NCI-H526 (cell line): ENCODE results near the gene FAM180A.
"Not testable (repeated sequence)": the region's sequence is repeated elsewhere in the genome, so short reads cannot be mapped to it uniquely, and the experiment has no call there.

ENCODE experiments used
- DNase-seq, 2 experiments: peaks; one replicate each; lab custom pipeline; 2025; lab: John Stamatoyannopoulos, UW

Gene FAM180A

DNA sequence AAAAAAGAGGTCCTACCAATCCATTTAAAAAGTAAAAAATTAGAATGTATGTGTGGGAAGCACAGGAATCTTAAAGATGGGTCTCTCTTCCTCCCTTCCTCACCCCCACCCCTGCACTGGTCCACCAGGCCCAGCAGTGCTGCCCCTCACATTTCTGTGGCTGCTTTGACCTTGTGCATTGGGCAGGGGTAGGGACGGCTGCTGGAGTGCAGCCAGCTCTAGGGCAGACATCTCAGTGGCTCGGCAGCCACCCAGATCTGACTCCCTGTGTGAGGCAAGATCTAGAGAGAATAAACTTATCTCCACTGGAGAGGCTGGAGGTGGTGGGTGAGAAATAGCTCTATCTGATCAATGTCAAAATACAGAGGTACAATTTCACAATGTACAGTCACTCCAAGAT is 6.7 kb downstream of the FAM180A start:
- no peak for DNase-seq

DNA sequence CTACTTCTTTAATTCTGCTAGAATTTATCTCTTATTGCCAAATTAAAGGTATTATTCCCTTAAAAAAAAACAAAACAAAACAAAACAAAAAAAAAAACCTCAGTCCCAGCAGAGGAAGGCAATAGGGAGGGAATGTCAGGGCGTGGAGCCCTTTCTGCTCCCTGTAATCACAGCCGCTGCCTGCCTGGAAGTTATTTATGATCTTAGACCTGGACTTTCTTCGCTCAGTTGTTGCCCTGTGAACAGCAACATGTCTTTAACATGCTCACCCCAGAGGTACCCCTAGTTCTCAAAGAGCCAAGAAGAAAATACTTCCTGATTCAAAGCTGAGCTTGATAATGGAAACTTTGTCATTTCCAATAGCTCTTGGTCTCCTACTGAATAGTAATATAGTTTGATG is 7.7 kb downstream of the FAM180A start:
- no peak for DNase-seq

DNA sequence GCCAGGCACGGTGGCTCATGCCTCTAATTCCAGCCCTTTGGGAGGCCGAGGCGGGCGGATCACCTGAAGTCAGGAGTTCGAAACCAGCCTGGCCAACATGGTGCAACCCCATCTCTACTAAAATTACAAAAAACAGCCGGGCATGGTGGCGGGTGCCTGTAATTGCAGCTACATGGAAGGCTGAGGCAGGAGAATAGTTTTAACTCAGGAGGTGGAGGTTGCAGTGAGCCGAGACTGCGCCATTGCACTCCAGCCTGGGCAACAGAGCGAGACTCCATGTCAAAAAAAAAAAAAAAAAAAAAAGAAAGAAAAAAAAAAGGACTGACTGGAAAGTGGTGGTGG is 11.3 kb downstream of the FAM180A start:
- not testable (repeated sequence) for DNase-seq

- no peak for DNase-seq
These were observed 11.9 kb downstream of the FAM180A start for GRCh38 chr7:135736586-135737305.

- DNase-seq = no peak
These were observed 14.3 kb downstream of the FAM180A start for GRCh38 chr7:135734343-135734689.

GRCh38 chr7:135733603-135734342 is 14.8 kb downstream of the FAM180A start:
- no peak for DNase-seq

DNA sequence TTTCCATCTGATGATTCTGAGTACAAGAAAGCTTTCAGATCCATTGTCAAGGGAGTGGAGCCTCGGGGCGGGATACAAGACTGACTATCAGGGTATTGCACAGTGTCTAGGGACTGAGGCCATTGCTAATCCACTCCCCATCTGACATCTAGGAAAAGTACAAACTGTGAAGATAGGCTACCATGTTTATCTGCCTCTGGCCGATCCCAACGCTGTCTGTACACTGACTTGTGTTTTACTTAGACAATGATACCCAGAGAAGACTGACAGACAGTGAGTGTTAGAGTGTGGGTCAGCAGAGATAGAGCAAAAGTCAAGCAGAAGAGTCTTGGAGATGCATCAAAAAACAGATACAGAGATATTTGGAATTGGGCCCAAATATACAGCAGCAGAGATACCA is 17.5 kb downstream of the FAM180A start:
- no peak for DNase-seq

DNA sequence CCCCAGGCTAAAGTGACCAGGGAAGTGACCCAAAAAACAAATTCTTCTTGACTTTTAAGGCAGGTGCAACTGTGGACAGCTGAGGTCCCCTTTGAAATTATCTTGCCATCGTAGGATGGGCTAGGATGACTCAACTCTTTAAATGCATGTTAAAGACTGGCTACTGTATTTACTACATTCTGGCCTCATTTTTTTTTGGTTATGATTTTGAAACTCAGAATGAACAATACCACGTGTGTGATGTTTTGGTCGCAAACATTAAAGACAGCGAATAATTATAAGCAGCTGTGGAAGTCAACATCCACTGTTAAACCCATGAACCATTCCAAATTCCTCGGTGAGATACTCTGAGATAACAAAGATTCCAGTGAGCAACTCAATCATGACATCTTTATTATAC is 19.4 kb downstream of the FAM180A start:
- no peak for DNase-seq

GRCh38 chr7:135728136-135728669 is 20.4 kb downstream of the FAM180A start, which contains the start of gene SLC13A4:
Gene SLC13A4, minus strand, starts transcription at chr7:135728186. Its CDS starts 690 bp downstream, at chr7:135727496.
- no peak for DNase-seq

DNA sequence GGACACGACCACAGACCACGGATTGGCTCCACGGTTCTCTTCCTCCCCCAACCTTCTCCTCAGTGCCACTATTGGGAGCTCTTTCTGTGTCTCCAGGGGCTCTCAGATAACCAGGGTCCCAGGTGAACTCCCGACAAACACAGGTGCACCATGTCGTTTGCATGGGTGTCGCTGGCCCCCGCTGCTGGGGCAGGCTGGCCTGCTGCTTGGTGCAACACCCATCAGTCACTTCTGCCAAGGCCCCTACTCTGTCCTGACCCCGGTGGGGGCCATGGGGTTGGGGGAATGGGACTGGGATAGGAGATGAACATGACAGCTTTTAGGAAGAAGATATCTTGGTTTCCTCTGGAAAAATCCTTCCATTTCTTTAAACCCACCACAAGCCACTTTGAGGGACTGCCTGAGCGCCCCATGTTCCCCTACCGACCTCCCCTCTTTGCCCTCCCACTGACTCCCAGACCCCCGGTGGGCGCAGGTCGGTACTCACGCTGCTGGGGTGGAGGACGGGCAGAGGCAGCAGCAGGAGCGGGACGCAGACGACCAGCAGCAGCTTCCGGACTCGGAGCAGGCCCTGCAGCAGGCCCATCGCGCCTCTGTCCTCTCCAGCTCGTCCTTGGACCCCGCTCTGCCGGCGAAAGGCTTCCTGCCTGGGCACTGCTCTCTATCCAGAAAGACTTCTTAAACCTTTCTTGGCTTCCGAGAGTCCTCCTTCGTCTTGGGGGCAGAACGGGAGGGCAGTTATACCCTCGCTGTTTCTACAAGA is 21.5 kb downstream of the FAM180A start:
- DNase-seq = no peak

- no peak for DNase-seq
These were observed 22.3 kb downstream of the FAM180A start for GRCh38 chr7:135726276-135726788.

GRCh38 chr7:135723411-135723810 is 25.2 kb downstream of the FAM180A start:
- DNase-seq = no peak

GRCh38 chr7:135721198-135721820 is 27.3 kb downstream of the FAM180A start:
- DNase-seq = no peak

DNA sequence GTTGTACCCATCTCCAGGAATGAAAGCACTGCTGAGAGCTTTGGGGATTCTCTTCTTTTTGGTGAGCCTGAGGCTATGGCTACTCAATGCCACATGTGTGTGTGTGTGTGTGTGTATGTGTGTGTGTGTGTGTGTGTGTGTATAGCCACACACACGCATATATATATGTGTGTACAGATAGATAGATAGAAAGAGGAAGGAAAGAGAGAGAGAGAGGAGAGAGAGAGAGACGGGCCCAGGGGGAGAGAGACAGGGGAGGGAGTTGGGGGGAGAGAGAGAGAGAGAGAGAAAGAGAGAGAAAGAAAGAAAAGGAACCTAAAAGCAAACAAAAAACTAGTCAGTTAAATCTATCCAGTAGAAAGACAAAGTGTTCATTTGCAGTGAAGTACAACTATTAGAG is 28.9 kb downstream of the FAM180A start:
- no peak for DNase-seq

DNA sequence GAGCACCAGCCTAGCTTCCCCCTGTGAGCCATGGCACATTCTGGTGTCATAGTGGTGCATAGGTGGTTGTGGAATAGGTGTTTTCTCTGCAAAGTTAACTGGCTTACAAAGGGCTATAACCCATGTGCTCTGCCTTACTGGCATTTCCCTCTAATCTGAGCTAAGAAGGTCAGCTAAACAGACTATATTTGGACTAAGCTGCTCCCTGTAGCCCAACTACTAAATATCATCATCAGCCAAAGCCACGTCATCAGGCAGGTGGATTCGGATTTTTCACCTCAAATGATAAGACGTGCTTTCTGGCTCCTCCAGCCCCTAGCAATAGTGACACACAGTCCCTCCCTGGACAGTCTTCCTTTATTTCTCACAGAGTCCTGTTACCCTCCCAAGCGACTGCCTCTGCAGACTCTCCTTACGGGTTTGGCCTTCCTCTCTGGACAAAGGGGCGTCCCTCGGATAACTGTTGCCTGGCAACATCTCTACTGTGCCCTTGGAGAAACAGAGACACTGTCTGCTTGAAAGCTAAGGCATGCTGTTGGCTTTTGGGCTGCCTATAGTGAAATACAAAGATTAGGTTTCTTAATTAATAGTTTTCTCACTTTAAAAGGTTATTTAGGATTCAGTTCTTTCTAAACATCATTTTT is 29.7 kb downstream of the FAM180A start:
- DNase-seq = no peak

- DNase-seq = no peak
These were observed 30.4 kb downstream of the FAM180A start for GRCh38 chr7:135718219-135718618.

DNA sequence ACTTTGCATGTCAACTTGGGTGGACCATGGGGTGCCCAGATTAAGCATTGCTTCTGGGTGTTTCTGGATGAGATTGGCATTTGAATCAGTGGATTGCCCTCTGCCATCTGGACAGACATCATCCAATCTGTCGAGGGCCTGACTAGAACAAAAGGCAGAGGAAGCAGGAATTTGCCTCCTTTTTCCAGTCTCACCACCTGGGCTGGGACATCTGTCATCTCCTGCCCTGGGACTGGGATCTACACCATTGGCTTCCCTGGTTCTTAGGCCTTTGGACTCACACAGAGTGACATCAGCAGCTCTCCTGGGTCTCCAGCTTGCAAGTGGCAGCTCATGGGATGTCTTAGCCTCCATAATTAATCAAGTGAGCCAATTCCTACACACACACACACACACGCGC is 30.9 kb downstream of the FAM180A start:
- no peak for DNase-seq

DNA sequence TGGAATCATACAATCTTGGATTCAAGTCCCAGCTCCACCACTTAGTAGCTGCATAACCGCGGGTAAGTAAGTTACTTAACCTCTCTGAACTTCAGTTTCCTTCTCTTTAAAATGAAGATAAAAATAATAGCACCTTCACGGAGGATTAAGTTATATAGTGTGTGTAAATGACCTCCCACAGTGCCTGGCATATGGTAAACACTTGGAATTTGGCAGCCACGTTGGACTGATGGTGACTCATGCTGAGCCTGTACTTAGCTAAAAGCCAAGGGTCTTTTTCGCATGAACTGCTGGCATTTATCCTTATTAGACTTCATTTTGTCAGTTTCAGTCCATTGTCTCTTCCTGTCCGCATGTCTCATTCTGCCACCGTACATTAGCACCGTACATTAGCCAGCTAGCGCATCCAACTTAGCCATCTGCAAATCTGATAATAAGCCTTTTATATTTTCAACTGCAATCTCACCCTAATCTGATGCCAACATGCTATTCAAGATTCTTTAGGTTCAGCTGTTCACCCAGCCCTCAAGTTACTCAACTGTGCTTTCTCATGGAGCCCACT is 31.9 kb downstream of the FAM180A start:
- no peak for DNase-seq

DNA sequence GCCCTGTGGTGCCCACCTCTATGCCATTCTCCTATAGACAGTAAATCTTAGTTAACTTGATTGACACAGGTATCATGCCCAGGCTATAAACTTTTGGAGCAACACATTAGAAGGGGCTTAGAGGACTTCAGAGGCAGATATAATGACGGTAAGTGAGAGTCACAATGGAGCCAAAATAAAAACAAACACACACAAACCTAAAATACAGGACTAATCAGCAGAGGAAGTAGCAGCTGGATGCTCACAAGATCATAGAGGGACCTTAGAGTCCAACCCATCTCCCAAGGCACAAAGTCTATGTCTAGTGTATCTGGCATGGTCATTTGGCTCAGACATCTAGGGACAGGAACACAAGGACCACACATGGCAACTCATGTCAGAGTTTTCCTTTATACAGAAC is 32.9 kb downstream of the FAM180A start:
- DNase-seq = no peak

DNA sequence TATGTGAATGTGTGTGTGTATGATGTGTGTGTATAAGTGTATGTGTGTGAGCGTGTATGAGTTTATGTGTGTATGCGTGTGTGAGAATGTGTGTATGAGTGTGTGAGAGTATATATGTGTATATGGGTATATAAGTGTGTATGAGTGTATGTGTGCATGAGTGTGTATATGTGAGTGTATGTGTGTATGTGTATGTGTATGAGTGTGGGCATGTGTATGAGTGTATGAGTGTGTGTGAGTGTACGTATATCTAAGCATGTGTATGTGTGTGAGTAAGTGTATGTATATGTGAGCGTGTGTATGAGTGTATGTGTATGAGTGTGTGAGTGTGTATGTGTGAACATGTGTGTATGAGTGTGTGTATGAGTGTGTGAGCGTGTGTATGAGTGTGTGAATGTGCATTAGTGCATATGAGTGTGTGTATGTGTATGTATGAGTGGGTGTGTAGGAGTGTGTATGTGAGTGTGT is 33.5 kb downstream of the FAM180A start:
- no peak for DNase-seq

GRCh38 chr7:135714534-135715009 is 34.0 kb downstream of the FAM180A start:
- no peak for DNase-seq
